ENCODE measurements around the gene RALGAPA2. TPM values are rescaled to one million over a fixed set of nuclear protein-coding genes. Genes with fewer than 3 reads are reported as not detected.

RALGAPA2 gene
- total RNA-seq, 1 experiment from 2014 or later: 26.3 TPM

GRCh38 chr20:20440886-20441658 is 271.4 kb downstream of the RALGAPA2 start:
- CTCF ChIA-PET: no interaction called here
- TF ChIP-seq CTCF (IDR thresholded peaks at IDR 0.05; ENCODE audit: unreplicated experiment): no peak
- Mint-ChIP-seq H3K36me3 (ENCODE audit: insufficient read depth, unreplicated experiment) (peaks cover 6% of the 10 kb centered on the region), H3K27ac (ENCODE audit: unreplicated experiment) (no peak overlapping the region), H3K9me3 (ENCODE audit: low read depth, unreplicated experiment) (no peaks in the 10 kb centered on the region), H3K4me3 (ENCODE audit: low read depth, unreplicated experiment) (no peak overlapping the region), H3K4me1 (ENCODE audit: low read depth, unreplicated experiment) (no peaks in the 10 kb centered on the region), H3K27me3 (ENCODE audit: unreplicated experiment) (no peaks in the 10 kb centered on the region)
- intact Hi-C loops (cut with micrococcal nuclease; ENCODE audit: unreplicated experiment): no loop called here
- no TSS peak for BruUV-seq (replicated peaks)
- DNase-seq: no peak

GRCh38 chr20:20440481-20440880 is 272.0 kb downstream of the RALGAPA2 start:
- Mint-ChIP-seq H3K4me1 (ENCODE audit: low read depth, unreplicated experiment) (no peaks in the 10 kb centered on the region), H3K4me3 (ENCODE audit: low read depth, unreplicated experiment) (no peak overlapping the region), H3K27ac (ENCODE audit: unreplicated experiment) (no peak overlapping the region), H3K27me3 (ENCODE audit: unreplicated experiment) (no peaks in the 10 kb centered on the region), H3K9me3 (ENCODE audit: low read depth, unreplicated experiment) (no peaks in the 10 kb centered on the region), H3K36me3 (ENCODE audit: insufficient read depth, unreplicated experiment) (peaks cover 6% of the 10 kb centered on the region)
- TF ChIP-seq CTCF (IDR thresholded peaks at IDR 0.05; ENCODE audit: unreplicated experiment): no peak
- BruUV-seq (replicated peaks): no TSS peak
- CTCF ChIA-PET: no interaction called here
- DNase-seq: no peak
- intact Hi-C loops (cut with micrococcal nuclease; ENCODE audit: unreplicated experiment): no loop called here

- CTCF ChIA-PET: no interaction called here
- intact Hi-C loops (cut with micrococcal nuclease; ENCODE audit: unreplicated experiment): no loop called here
Measured at GRCh38 chr20:20439602-20440190, 272.7 kb downstream of the RALGAPA2 start.

GRCh38 chr20:20437314-20437713 is 275.1 kb downstream of the RALGAPA2 start:
- DNase-seq: no peak
- CTCF ChIA-PET: no interaction called here
- Mint-ChIP-seq H3K36me3 (ENCODE audit: insufficient read depth, unreplicated experiment) (peaks cover 6% of the 10 kb centered on the region), H3K27me3 (ENCODE audit: unreplicated experiment) (no peaks in the 10 kb centered on the region), H3K9me3 (ENCODE audit: low read depth, unreplicated experiment) (no peaks in the 10 kb centered on the region), H3K4me3 (ENCODE audit: low read depth, unreplicated experiment) (no peak overlapping the region), H3K27ac (ENCODE audit: unreplicated experiment) (no peak overlapping the region), H3K4me1 (ENCODE audit: low read depth, unreplicated experiment) (no peaks in the 10 kb centered on the region)
- intact Hi-C loops (cut with micrococcal nuclease; ENCODE audit: unreplicated experiment): no loop called here
- no TSS peak for BruUV-seq (replicated peaks)
- TF ChIP-seq CTCF (IDR thresholded peaks at IDR 0.05; ENCODE audit: unreplicated experiment): no peak

More at GRCh38 chr20:20439602-20440190, 272.7 kb downstream of the RALGAPA2 start:
- no peak for DNase-seq
- no peaks in the 10 kb centered on the region for H3K27me3 Mint-ChIP-seq (ENCODE audit: unreplicated experiment)
- no TSS peak for BruUV-seq (replicated peaks)
- no peak overlapping the region for H3K4me3 Mint-ChIP-seq (ENCODE audit: low read depth, unreplicated experiment)
- H3K27ac Mint-ChIP-seq (ENCODE audit: unreplicated experiment): no peak overlapping the region
- no peaks in the 10 kb centered on the region for H3K9me3 Mint-ChIP-seq (ENCODE audit: low read depth, unreplicated experiment)
- H3K4me1 Mint-ChIP-seq (ENCODE audit: low read depth, unreplicated experiment): no peaks in the 10 kb centered on the region
- no peak for TF ChIP-seq CTCF (IDR thresholded peaks at IDR 0.05; ENCODE audit: unreplicated experiment)
- peaks cover 6% of the 10 kb centered on the region for H3K36me3 Mint-ChIP-seq (ENCODE audit: insufficient read depth, unreplicated experiment)

Measured in Calu3 (cell line).